ENCODE data around the gene CABP2.
A peak's percentile ranks its signal among the peaks of the same experiment; 100 is the strongest.

The CABP2 gene

GRCh38 chr11:67504950-67505581, 18.2 kb downstream of the CABP2 start, which contains the start of gene PITPNM1 (continued):
- no peak for TF ChIP-seq PRDM4 (tag by site-specific recombination; IDR thresholded peaks at IDR 0.05)
- no peak for TF ChIP-seq BCL6B (tag by site-specific recombination; IDR thresholded peaks at IDR 0.05)
- TF ChIP-seq ZNF302 (tag by site-specific recombination; IDR thresholded peaks at IDR 0.05; ENCODE audit: low read depth) = no peak
- TF ChIP-seq, protein P1, sequence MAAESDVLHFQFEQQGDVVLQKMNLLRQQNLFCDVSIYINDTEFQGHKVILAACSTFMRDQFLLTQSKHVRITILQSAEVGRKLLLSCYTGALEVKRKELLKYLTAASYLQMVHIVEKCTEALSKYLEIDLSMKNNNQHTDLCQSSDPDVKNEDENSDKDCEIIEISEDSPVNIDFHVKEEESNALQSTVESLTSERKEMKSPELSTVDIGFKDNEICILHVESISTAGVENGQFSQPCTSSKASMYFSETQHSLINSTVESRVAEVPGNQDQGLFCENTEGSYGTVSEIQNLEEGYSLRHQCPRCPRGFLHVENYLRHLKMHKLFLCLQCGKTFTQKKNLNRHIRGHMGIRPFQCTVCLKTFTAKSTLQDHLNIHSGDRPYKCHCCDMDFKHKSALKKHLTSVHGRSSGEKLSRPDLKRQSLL (tag by site-specific recombination; IDR thresholded peaks at IDR 0.05) = no peak
- TF ChIP-seq ZNF792 (tag by site-specific recombination; IDR thresholded peaks at IDR 0.05) = no peak
- no peak for TF ChIP-seq KLF9 (tag by site-specific recombination; IDR thresholded peaks at IDR 0.05; ENCODE audit: low read depth)
- no peak for TF ChIP-seq ZNF26 (tag by site-specific recombination; IDR thresholded peaks at IDR 0.05)
- no peak for TF ChIP-seq ZNF530 (tag by site-specific recombination; IDR thresholded peaks at IDR 0.05; ENCODE audit: low read depth)
- TF ChIP-seq SP7 (tag by site-specific recombination; IDR thresholded peaks at IDR 0.05) = 0 out of 2 replicates have a peak, but pooled peaks have one; percentile 4
- no peak for TF ChIP-seq HIC1 (tag by site-specific recombination; IDR thresholded peaks at IDR 0.05)
- TF ChIP-seq ZBTB8A (tag by site-specific recombination; IDR thresholded peaks at IDR 0.05) = peak; percentile 83; the same call in 1 of the 2 replicates
- TF ChIP-seq, protein P2, sequence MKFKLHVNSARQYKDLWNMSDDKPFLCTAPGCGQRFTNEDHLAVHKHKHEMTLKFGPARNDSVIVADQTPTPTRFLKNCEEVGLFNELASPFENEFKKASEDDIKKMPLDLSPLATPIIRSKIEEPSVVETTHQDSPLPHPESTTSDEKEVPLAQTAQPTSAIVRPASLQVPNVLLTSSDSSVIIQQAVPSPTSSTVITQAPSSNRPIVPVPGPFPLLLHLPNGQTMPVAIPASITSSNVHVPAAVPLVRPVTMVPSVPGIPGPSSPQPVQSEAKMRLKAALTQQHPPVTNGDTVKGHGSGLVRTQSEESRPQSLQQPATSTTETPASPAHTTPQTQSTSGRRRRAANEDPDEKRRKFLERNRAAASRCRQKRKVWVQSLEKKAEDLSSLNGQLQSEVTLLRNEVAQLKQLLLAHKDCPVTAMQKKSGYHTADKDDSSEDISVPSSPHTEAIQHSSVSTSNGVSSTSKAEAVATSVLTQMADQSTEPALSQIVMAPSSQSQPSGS (tag by site-specific recombination; IDR thresholded peaks at IDR 0.05; ENCODE audit: low read depth) = no peak
- TF ChIP-seq ZBTB21 (tag by site-specific recombination; IDR thresholded peaks at IDR 0.05) = no peak
- TF ChIP-seq ZBTB26 (tag by site-specific recombination; optimal IDR thresholded peaks at IDR 0.05) = peak; percentile 16
- no peak for TF ChIP-seq ZNF169 (tag by site-specific recombination; IDR thresholded peaks at IDR 0.05)
- TF ChIP-seq ZNF223 (tag by site-specific recombination; IDR thresholded peaks at IDR 0.05) = no peak
- TF ChIP-seq ZNF174 (tag by site-specific recombination; IDR thresholded peaks at IDR 0.05) = no peak
- no peak for TF ChIP-seq ZNF404 (tag by site-specific recombination; IDR thresholded peaks at IDR 0.05)
- TF ChIP-seq, protein P3, sequence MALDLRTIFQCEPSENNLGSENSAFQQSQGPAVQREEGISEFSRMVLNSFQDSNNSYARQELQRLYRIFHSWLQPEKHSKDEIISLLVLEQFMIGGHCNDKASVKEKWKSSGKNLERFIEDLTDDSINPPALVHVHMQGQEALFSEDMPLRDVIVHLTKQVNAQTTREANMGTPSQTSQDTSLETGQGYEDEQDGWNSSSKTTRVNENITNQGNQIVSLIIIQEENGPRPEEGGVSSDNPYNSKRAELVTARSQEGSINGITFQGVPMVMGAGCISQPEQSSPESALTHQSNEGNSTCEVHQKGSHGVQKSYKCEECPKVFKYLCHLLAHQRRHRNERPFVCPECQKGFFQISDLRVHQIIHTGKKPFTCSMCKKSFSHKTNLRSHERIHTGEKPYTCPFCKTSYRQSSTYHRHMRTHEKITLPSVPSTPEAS (tag by site-specific recombination; IDR thresholded peaks at IDR 0.05) = no peak
- TF ChIP-seq ZNF654 (tag by site-specific recombination; IDR thresholded peaks at IDR 0.05; ENCODE audit: low read depth) = no peak
- TF ChIP-seq SP2 (tag by site-specific recombination; IDR thresholded peaks at IDR 0.05) = no peak
- TF ChIP-seq, protein P4, sequence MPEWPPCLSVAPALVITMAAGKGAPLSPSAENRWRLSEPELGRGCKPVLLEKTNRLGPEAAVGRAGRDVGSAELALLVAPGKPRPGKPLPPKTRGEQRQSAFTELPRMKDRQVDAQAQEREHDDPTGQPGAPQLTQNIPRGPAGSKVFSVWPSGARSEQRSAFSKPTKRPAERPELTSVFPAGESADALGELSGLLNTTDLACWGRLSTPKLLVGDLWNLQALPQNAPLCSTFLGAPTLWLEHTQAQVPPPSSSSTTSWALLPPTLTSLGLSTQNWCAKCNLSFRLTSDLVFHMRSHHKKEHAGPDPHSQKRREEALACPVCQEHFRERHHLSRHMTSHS (tag by site-specific recombination; IDR thresholded peaks at IDR 0.05) = no peak
- TF ChIP-seq, protein P5, sequence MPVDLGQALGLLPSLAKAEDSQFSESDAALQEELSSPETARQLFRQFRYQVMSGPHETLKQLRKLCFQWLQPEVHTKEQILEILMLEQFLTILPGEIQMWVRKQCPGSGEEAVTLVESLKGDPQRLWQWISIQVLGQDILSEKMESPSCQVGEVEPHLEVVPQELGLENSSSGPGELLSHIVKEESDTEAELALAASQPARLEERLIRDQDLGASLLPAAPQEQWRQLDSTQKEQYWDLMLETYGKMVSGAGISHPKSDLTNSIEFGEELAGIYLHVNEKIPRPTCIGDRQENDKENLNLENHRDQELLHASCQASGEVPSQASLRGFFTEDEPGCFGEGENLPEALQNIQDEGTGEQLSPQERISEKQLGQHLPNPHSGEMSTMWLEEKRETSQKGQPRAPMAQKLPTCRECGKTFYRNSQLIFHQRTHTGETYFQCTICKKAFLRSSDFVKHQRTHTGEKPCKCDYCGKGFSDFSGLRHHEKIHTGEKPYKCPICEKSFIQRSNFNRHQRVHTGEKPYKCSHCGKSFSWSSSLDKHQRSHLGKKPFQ (tag by site-specific recombination; IDR thresholded peaks at IDR 0.05) = no peak
- no peak for TF ChIP-seq ZNF16 (tag by site-specific recombination; IDR thresholded peaks at IDR 0.05; ENCODE audit: low read depth)

Measured in HEK293 (cell line).